A673 (cell line): ENCODE results near the gene CRIP3.

Source experiments
- EZH2 ChIP-seq: fragments of 200-600 bp; sonication (generic); IDR thresholded peaks from 2 replicates; pipeline ENCODE4 v1.6.1; 2017; ENCODE audit warnings: borderline replicate concordance, low read depth, mild to moderate bottlenecking, mixed read lengths, antibody characterized with exemption, low read length; ENCODE audit not compliant: poor library complexity, severe bottlenecking
- TF ChIP-seq, protein P1 (sequence below): fragments of 300-800, 200-600 bp; sonication (generic); conservative IDR thresholded peaks from 2 replicates; pipeline ENCODE4 v1.5.1; 2017; ENCODE audit warnings: low read depth, mild to moderate bottlenecking, antibody characterized with exemption, low read length, moderate library complexity, mixed read lengths

DNA sequence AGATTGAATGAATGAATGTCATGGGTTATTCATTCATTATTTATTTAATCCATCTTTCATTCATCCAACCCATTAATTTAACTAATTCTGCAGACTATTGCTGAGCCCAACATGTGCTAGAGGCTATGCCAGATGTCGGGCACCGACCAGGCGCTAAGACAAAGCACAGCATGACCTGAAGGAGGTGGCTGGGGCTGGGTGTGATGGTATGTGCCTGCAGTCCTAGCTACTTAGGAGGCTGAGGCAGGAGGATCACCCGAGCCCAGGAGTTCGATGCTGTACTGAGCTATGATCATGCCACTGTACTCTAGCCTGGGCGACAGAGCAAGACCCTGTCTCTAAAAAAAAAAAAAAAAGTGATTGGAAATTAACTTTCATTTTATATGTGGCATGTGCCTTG, 16.3 kb downstream of the CRIP3 start:
- TF ChIP-seq, protein P1, sequence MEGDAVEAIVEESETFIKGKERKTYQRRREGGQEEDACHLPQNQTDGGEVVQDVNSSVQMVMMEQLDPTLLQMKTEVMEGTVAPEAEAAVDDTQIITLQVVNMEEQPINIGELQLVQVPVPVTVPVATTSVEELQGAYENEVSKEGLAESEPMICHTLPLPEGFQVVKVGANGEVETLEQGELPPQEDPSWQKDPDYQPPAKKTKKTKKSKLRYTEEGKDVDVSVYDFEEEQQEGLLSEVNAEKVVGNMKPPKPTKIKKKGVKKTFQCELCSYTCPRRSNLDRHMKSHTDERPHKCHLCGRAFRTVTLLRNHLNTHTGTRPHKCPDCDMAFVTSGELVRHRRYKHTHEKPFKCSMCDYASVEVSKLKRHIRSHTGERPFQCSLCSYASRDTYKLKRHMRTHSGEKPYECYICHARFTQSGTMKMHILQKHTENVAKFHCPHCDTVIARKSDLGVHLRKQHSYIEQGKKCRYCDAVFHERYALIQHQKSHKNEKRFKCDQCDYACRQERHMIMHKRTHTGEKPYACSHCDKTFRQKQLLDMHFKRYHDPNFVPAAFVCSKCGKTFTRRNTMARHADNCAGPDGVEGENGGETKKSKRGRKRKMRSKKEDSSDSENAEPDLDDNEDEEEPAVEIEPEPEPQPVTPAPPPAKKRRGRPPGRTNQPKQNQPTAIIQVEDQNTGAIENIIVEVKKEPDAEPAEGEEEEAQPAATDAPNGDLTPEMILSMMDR: no peak
- TF ChIP-seq EZH2: no peak
